Aorta (tissue), 5 donors: ENCODE data around the gene HNRNPM. TPM values are rescaled to one million over a fixed set of nuclear protein-coding genes. Genes with fewer than 3 reads are reported as not detected.

ENCODE experiments used
- ATAC-seq: fragments of 200-7000 bp; cut with Tn5 transposase; one replicate; pipeline ENCODE4 v1.9.1; 2022; ENCODE audit warnings: moderate library complexity; ENCODE audit not compliant: low FRiP score
- DNase-seq, 2 donors: peaks; one replicate each; pipeline ENCODE4 v3.0.0-alpha.2; 2020
- H3K27ac ChIP-seq, 2 donors: one replicate each; pipeline ENCODE4 v1.5.1; 2013; ENCODE audit warnings: low read length in 2 of 2, mild to moderate bottlenecking in 2 of 2, moderate library complexity in 2 of 2, control low read depth in 1 of 2, inconsistent platforms in 1 of 2, low read depth in 1 of 2
- H3K27me3 ChIP-seq, 2 donors: one replicate each; pipeline ENCODE4 v1.6.1; 2013; ENCODE audit warnings: control low read depth in 1 of 2, low read length in 1 of 2, mild to moderate bottlenecking in 1 of 2, moderate library complexity in 1 of 2; ENCODE audit not compliant: insufficient read depth in 2 of 2, control insufficient read depth in 1 of 2
- H3K36me3 ChIP-seq, 2 donors: one replicate each; pipeline ENCODE4 v1.6.1; 2013; ENCODE audit warnings: control low read depth in 1 of 2, low read length in 1 of 2, mild to moderate bottlenecking in 1 of 2; ENCODE audit not compliant: insufficient read depth in 2 of 2, control insufficient read depth in 1 of 2
- H3K4me1 ChIP-seq, 2 donors: one replicate each; pipeline ENCODE4 v1.6.1; 2013; ENCODE audit warnings: low read length in 2 of 2, control low read depth in 1 of 2, mild to moderate bottlenecking in 1 of 2, moderate library complexity in 1 of 2; ENCODE audit not compliant: insufficient read depth in 2 of 2, control insufficient read depth in 1 of 2
- H3K4me3 ChIP-seq, 2 donors: one replicate each; pipeline ENCODE4 v1.5.1; 2013; ENCODE audit warnings: low read length in 2 of 2, control low read depth in 1 of 2, mild to moderate bottlenecking in 1 of 2
- H3K9me3 ChIP-seq: one replicate; pipeline ENCODE4 v1.6.1; 2013; ENCODE audit warnings: mild to moderate bottlenecking, low read length; ENCODE audit not compliant: control insufficient read depth
- WGBS, 2 donors: extraction: QIAGEN DNeasy Blood & Tissue Kit; methylation state at CpG; one replicate each; pipeline ENCODE4 v1.1.7; 2013; 5-methylcytosine and 5-hydroxymethylcytosine counted together
- intact Hi-C, 2 donors: fragments of 100-400 bp; cut with DNase I; formaldehyde crosslinking; loops; one replicate each; pipeline versions ENCODE4 v1.14.2 to v1.15.0; 2022
- polyA plus RNA-seq, 2 donors: library from polyadenylated mRNA; stranded (reverse); fragments of 200-250 nt; gene quantifications; one replicate each; pipeline ENCODE4 v1.2.3, GENCODE V29; 2013
- total RNA-seq, 2 donors: library from RNA; stranded (reverse); fragmentation: NEBNext Ultra II Directional; extraction: Animal tissue kit (Norgen Biotek cat#: 25700); gene quantifications; one replicate each; pipeline ENCODE4 v1.2.1, GENCODE V29; 2021
- donor health status: healthy with polysubstance abuse.
- donor health status: Bipolar disorder and iron deficiency.
- donor health status: DM: no; HTN: no; CAD: no.
- donor health status: DM: no; HTN: no; CAD: no.
- donor health status: DM: yes; HTN: yes; CAD: no.

Gene HNRNPM
- total and polyA plus RNA-seq, 4 donors = 106 to 148 (median 123) TPM

- intact Hi-C loops = no loop called here
- 85 to 86% methylated on average over 13 of the region's 13 CpGs for WGBS, 2 donors
- H3K4me3 ChIP-seq = no peak overlapping the region
- no peaks in the 10 kb centered on the region for H3K4me1 ChIP-seq
- DNase-seq (no peak), ATAC-seq (no peak)
- H3K36me3 ChIP-seq = peaks cover 2 to 30% of the 10 kb centered on the region in 2 donors
- H3K9me3 ChIP-seq = no peaks in the 10 kb centered on the region
- H3K27me3 ChIP-seq = no peaks in the 10 kb centered on the region
- no peak overlapping the region for H3K27ac ChIP-seq
These were observed 25.0 kb downstream of the HNRNPM start for GRCh38 chr19:8469613-8470368.

GRCh38 chr19:8473648-8474476, 29.1 kb downstream of the HNRNPM start:
- DNase-seq = no peak
- WGBS, 2 donors = 81 to 83% methylated on average over 6 of the region's 6 CpGs
- no peak for ATAC-seq
- Histone ChIP-seq H3K4me1 (no peaks in the 10 kb centered on the region), H3K9me3 (no peaks in the 10 kb centered on the region), H3K27me3 (no peaks in the 10 kb centered on the region), H3K4me3 (no peak overlapping the region), H3K27ac (no peak overlapping the region), H3K36me3 (peaks cover 2 to 18% of the 10 kb centered on the region in 2 donors)
- intact Hi-C loops = no loop called here

- intact Hi-C loops = no loop called here
- Histone ChIP-seq H3K27ac (no peak overlapping the region), H3K36me3 (peaks cover 0 to 11% of the 10 kb centered on the region in 2 donors), H3K4me1 (no peaks in the 10 kb centered on the region), H3K9me3 (no peaks in the 10 kb centered on the region), H3K27me3 (no peaks in the 10 kb centered on the region), H3K4me3 (no peak overlapping the region)
- DNase-seq (no peak), ATAC-seq (no peak)
- WGBS, 2 donors = 83 to 85% methylated on average over 1 of the region's 1 CpG
These were observed 30.2 kb downstream of the HNRNPM start for GRCh38 chr19:8475005-8475404.

GRCh38 chr19:8476524-8476923, 31.7 kb downstream of the HNRNPM start:
- Histone ChIP-seq H3K27me3 (no peaks in the 10 kb centered on the region), H3K9me3 (no peaks in the 10 kb centered on the region), H3K4me3 (no peak overlapping the region), H3K36me3 (peaks cover 0 to 5% of the 10 kb centered on the region in 2 donors), H3K27ac (no peak overlapping the region), H3K4me1 (no peaks in the 10 kb centered on the region)
- 76 to 77% methylated on average over 8 of the region's 8 CpGs for WGBS, 2 donors
- no peak for ATAC-seq
- no peak for DNase-seq
- intact Hi-C loops = no loop called here

GRCh38 chr19:8477889-8478288, 33.1 kb downstream of the HNRNPM start:
- Histone ChIP-seq H3K4me3 (no peak overlapping the region), H3K36me3 (peaks cover 0 to 3% of the 10 kb centered on the region in 2 donors), H3K9me3 (no peaks in the 10 kb centered on the region), H3K27ac (peak overlapping the region in 1 of 2 donors; percentile 18), H3K27me3 (no peaks in the 10 kb centered on the region), H3K4me1 (no peaks in the 10 kb centered on the region)
- no peak for ATAC-seq
- DNase-seq = no peak
- 70 to 74% methylated on average over 4 of the region's 4 CpGs for WGBS, 2 donors
- intact Hi-C loops = no loop called here

GRCh38 chr19:8478598-8478997, 33.8 kb downstream of the HNRNPM start:
- DNase-seq = no peak
- Histone ChIP-seq H3K27ac (no peak overlapping the region), H3K4me3 (no peak overlapping the region), H3K9me3 (no peaks in the 10 kb centered on the region), H3K27me3 (no peaks in the 10 kb centered on the region), H3K36me3 (peaks cover 0 to 3% of the 10 kb centered on the region in 2 donors), H3K4me1 (no peaks in the 10 kb centered on the region)
- intact Hi-C loops = no loop called here
- WGBS, 2 donors = 39 to 51% methylated on average over 3 of the region's 3 CpGs
- peak; percentile 53 for ATAC-seq

- H3K27ac ChIP-seq = no peak overlapping the region
- H3K4me1 ChIP-seq = no peaks in the 10 kb centered on the region
- peak in 1 of 2 donors; percentile 58 for DNase-seq
These were observed 36.4 kb downstream of the HNRNPM start for GRCh38 chr19:8481201-8481600.

GRCh38 chr19:8481616-8482015, 36.8 kb downstream of the HNRNPM start:
- WGBS, 2 donors = 68 to 69% methylated on average over 6 of the region's 6 CpGs
- no peak overlapping the region for H3K27ac ChIP-seq
- H3K4me1 ChIP-seq = no peaks in the 10 kb centered on the region
- peak in 1 of 2 donors; percentile 61 for DNase-seq
- intact Hi-C loops = no loop called here
- H3K4me3 ChIP-seq = no peak overlapping the region
- ATAC-seq = no peak
- no peaks in the 10 kb centered on the region for H3K9me3 ChIP-seq
- H3K27me3 ChIP-seq = no peaks in the 10 kb centered on the region
- peaks cover 0 to 8% of the 10 kb centered on the region in 2 donors for H3K36me3 ChIP-seq

More at GRCh38 chr19:8481201-8481600, 36.4 kb downstream of the HNRNPM start:
- Histone ChIP-seq H3K27me3 (no peaks in the 10 kb centered on the region), H3K4me3 (no peak overlapping the region), H3K36me3 (peaks cover 0 to 6% of the 10 kb centered on the region in 2 donors), H3K9me3 (no peaks in the 10 kb centered on the region)
- 65 to 78% methylated on average over 11 of the region's 11 CpGs for WGBS, 2 donors
- intact Hi-C loops = no loop called here
- no peak for ATAC-seq
